Measurements from ENCODE around the gene RHBDD1.
A peak's percentile ranks its signal among the peaks of the same experiment; 100 is the strongest.

The RHBDD1 gene

GRCh38 chr2:226888971-226889370 is 53.1 kb downstream of the RHBDD1 start:
- DNase-seq = no peak

GRCh38 chr2:226890286-226890685 is 54.4 kb downstream of the RHBDD1 start:
- DNase-seq = no peak

- peak; percentile 59 for DNase-seq
These were observed 56.1 kb downstream of the RHBDD1 start for GRCh38 chr2:226891780-226892590.

- DNase-seq = no peak
These were observed 56.9 kb downstream of the RHBDD1 start for GRCh38 chr2:226892729-226893128.

GRCh38 chr2:226893216-226893615 is 57.4 kb downstream of the RHBDD1 start:
- DNase-seq = no peak

- DNase-seq = no peak
These were observed 58.9 kb downstream of the RHBDD1 start for GRCh38 chr2:226894752-226895151.

GRCh38 chr2:226895579-226895978 is 59.7 kb downstream of the RHBDD1 start:
- DNase-seq = no peak

- no peak for DNase-seq
These were observed 62.3 kb downstream of the RHBDD1 start for GRCh38 chr2:226898121-226898520.

- DNase-seq = no peak
These were observed 63.0 kb downstream of the RHBDD1 start for GRCh38 chr2:226898897-226899296.

GRCh38 chr2:226902041-226902966 is 66.5 kb downstream of the RHBDD1 start:
- DNase-seq = no peak

GRCh38 chr2:226903179-226903578 is 67.3 kb downstream of the RHBDD1 start:
- DNase-seq = peak; percentile 63

- DNase-seq = no peak
These were observed 68.7 kb downstream of the RHBDD1 start for GRCh38 chr2:226904592-226904991.

- DNase-seq = no peak
These were observed 69.9 kb downstream of the RHBDD1 start for GRCh38 chr2:226905718-226906117.

- no peak for DNase-seq
These were observed 70.4 kb downstream of the RHBDD1 start for GRCh38 chr2:226906163-226906693.

GRCh38 chr2:226909126-226909525 is 73.3 kb downstream of the RHBDD1 start:
- no peak for DNase-seq

GRCh38 chr2:226909836-226910235 is 74.0 kb downstream of the RHBDD1 start:
- DNase-seq = no peak

GRCh38 chr2:226910384-226910783 is 74.5 kb downstream of the RHBDD1 start:
- DNase-seq = no peak

GRCh38 chr2:226911932-226912331 is 76.1 kb downstream of the RHBDD1 start:
- no peak for DNase-seq

- no peak for DNase-seq
These were observed 77.8 kb downstream of the RHBDD1 start for GRCh38 chr2:226913641-226914040.

- DNase-seq = no peak
These were observed 80.0 kb downstream of the RHBDD1 start for GRCh38 chr2:226915846-226916360.

GRCh38 chr2:226916669-226917068 is 80.8 kb downstream of the RHBDD1 start:
- DNase-seq = no peak

- DNase-seq = no peak
These were observed 96.6 kb downstream of the RHBDD1 start for GRCh38 chr2:226932443-226932842.

GRCh38 chr2:226934546-226935201 is 98.8 kb downstream of the RHBDD1 start:
- no peak for DNase-seq
